ENCODE data around the gene C16orf54. TPM values are rescaled to one million over a fixed set of nuclear protein-coding genes. Genes with fewer than 3 reads are reported as not detected.
"Not testable (repeated sequence)": the region's sequence is repeated elsewhere in the genome, so short reads cannot be mapped to it uniquely, and the experiment has no call there.

Gene C16orf54
- total RNA-seq, 1 donor from 2014 or later = not detected

DNA sequence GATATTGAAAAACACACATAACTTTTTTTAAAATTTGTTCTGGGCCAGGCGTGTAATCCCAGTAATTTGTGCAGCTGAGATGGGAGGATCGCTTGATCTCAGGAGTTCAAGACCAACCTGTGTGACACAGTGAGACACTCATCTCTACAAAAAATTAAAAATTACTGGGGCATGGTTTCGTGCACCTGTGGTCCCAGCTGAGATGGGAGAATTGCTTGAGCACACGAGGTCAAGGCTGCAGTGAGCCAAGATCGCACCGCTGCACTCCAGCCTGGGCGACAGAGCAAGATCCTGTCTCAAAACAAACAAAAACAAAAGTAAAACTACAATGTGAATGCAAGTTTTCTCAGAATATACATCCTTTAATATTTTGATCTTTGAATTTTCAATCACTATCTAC is 15.1 kb downstream of the C16orf54 start:
- no peaks in the 10 kb centered on the region for H3K4me1 Mint-ChIP-seq (ENCODE audit: unreplicated experiment)
- TF ChIP-seq, protein P1, sequence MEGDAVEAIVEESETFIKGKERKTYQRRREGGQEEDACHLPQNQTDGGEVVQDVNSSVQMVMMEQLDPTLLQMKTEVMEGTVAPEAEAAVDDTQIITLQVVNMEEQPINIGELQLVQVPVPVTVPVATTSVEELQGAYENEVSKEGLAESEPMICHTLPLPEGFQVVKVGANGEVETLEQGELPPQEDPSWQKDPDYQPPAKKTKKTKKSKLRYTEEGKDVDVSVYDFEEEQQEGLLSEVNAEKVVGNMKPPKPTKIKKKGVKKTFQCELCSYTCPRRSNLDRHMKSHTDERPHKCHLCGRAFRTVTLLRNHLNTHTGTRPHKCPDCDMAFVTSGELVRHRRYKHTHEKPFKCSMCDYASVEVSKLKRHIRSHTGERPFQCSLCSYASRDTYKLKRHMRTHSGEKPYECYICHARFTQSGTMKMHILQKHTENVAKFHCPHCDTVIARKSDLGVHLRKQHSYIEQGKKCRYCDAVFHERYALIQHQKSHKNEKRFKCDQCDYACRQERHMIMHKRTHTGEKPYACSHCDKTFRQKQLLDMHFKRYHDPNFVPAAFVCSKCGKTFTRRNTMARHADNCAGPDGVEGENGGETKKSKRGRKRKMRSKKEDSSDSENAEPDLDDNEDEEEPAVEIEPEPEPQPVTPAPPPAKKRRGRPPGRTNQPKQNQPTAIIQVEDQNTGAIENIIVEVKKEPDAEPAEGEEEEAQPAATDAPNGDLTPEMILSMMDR (IDR thresholded peaks at IDR 0.05; ENCODE audit: unreplicated experiment) = no peak
- H3K27me3 Mint-ChIP-seq (ENCODE audit: unreplicated experiment) = peaks cover 2% of the 10 kb centered on the region
- H3K9me3 Mint-ChIP-seq (ENCODE audit: unreplicated experiment) = no peaks in the 10 kb centered on the region
- no peak overlapping the region for H3K27ac Mint-ChIP-seq (ENCODE audit: unreplicated experiment)
- H3K4me3 Mint-ChIP-seq (ENCODE audit: unreplicated experiment) = no peak overlapping the region
- no peak for DNase-seq (ENCODE audit: low spot score)
- peaks cover 9% of the 10 kb centered on the region for H3K36me3 Mint-ChIP-seq (ENCODE audit: low read depth, unreplicated experiment)

DNA sequence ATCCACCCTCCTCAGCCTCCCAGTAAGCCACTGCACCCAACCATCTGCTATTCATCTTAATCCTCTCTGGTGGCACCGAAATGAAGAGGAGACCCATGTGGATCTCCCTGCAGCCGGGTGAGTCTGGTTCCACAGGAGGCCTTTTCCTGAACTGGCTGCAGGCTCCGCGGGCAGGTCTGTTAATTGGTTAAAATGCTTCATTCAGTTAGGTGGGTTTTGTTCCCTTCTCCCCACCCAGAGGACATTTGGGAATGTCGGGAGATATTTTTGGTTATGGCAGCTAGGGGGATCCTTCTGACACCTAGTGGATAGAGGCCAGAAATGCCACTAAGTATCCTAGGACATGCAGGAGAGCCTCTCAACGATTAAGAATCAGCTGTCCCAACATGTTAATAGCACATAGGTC is 16.7 kb downstream of the C16orf54 start:
- Mint-ChIP-seq H3K9me3 (ENCODE audit: unreplicated experiment) (no peaks in the 10 kb centered on the region), H3K27ac (ENCODE audit: unreplicated experiment) (no peak overlapping the region), H3K4me1 (ENCODE audit: unreplicated experiment) (no peaks in the 10 kb centered on the region), H3K36me3 (ENCODE audit: low read depth, unreplicated experiment) (peaks cover 8% of the 10 kb centered on the region), H3K4me3 (ENCODE audit: unreplicated experiment) (no peak overlapping the region), H3K27me3 (ENCODE audit: unreplicated experiment) (peaks cover 2% of the 10 kb centered on the region)
- DNase-seq (ENCODE audit: low spot score) = peak; percentile 17
- TF ChIP-seq, protein P1 (IDR thresholded peaks at IDR 0.05; ENCODE audit: unreplicated experiment) = peak; percentile 59

DNA sequence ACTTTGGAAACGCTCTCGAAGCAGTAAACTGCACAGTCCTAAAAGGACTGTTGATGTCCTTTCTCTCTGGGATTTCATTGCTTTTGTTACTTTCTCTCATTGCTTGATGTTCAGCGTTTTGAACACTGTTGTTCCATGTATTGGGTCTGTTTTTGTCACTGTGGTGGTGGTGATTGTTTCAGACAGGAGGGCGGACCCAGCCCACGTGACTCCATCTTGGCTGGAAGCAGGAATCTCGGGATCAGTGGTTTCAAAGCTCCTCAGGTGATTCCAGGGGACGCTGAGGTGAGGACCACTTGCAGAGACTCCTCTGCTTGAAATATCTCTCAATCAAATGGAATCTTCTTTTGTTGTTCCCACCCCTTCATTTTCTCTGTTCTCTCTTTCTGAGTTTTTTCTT is 18.3 kb downstream of the C16orf54 start:
- Mint-ChIP-seq H3K9me3 (ENCODE audit: unreplicated experiment) (no peaks in the 10 kb centered on the region), H3K27ac (ENCODE audit: unreplicated experiment) (no peak overlapping the region), H3K36me3 (ENCODE audit: low read depth, unreplicated experiment) (peaks cover 8% of the 10 kb centered on the region), H3K4me3 (ENCODE audit: unreplicated experiment) (no peak overlapping the region), H3K27me3 (ENCODE audit: unreplicated experiment) (peaks cover 2% of the 10 kb centered on the region), H3K4me1 (ENCODE audit: unreplicated experiment) (no peaks in the 10 kb centered on the region)
- no peak for DNase-seq (ENCODE audit: low spot score)
- TF ChIP-seq, protein P1 (IDR thresholded peaks at IDR 0.05; ENCODE audit: unreplicated experiment) = no peak

DNA sequence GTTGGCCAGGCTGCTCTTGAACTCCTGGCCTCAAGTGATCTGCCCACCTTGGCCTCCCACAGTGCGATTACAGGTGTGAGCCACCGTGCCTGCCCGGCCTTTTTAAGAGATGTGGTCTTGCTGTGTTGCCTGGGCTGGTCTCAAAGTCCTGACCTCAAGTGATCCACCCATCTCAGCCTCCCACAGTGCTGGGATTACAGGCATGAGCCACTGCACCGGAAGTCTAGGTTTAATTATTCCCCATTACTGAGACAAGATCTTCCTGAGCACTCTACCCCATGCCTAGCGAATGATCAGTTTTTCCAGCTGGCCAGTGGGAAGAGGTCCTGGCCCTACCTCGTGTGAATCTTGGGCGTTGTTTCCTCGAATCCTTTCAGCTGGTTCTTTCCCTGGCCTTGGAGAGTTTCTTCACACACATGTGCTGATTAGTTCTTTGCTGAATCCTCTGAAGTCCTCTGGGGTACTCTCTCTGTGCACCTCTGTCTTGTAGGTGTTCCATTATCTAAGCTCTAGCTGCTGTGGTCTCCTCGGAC is 18.9 kb downstream of the C16orf54 start:
- TF ChIP-seq, protein P1 (IDR thresholded peaks at IDR 0.05; ENCODE audit: unreplicated experiment) = no peak
- H3K27ac Mint-ChIP-seq (ENCODE audit: unreplicated experiment) = no peak overlapping the region

DNA sequence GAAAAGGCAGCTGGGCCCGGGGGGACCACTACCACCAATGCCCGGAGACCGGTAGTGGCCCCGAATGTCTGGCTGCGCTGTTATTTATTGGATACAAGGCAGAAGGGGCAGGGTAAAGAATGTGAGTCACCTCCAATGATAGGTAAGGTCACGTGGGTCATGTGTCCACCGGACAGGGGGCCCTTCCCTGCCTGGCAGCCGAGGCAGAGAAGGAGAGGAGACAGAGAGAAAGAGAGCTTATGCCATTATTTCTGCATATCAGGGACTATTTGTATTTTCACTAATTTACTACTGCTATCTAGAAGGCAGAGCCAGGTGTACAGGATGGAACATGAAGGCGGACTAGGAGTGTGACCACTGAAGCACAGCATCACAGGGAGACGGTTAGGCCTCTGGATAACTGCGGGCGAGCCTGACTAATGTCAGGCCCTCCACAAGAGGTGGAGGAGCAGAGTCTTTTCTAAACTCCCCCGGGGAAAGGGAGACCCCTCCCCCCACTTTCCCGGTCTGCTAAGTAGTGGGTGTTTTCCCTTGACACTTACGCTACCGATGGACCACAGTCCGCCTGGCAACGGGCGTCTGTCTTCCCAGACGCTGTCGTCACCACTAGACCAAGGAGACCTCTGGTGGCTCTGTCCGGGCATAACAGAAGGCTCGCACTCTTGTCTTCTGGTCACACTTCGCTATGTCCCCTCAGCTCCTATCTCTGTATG is 24.5 kb downstream of the C16orf54 start:
- DNase-seq (ENCODE audit: low spot score) = peak; percentile 52
- H3K4me1 Mint-ChIP-seq (ENCODE audit: unreplicated experiment); H3K27me3 Mint-ChIP-seq (ENCODE audit: unreplicated experiment); H3K36me3 Mint-ChIP-seq (ENCODE audit: low read depth, unreplicated experiment); H3K27ac Mint-ChIP-seq (ENCODE audit: unreplicated experiment); H3K9me3 Mint-ChIP-seq (ENCODE audit: unreplicated experiment); H3K4me3 Mint-ChIP-seq (ENCODE audit: unreplicated experiment): not testable (repeated sequence)

More for the DNA sequence above, 18.9 kb downstream of the C16orf54 start:
- no peak for DNase-seq (ENCODE audit: low spot score)
- Mint-ChIP-seq H3K36me3 (ENCODE audit: low read depth, unreplicated experiment) (peaks cover 4% of the 10 kb centered on the region), H3K4me3 (ENCODE audit: unreplicated experiment) (no peak overlapping the region), H3K4me1 (ENCODE audit: unreplicated experiment) (no peaks in the 10 kb centered on the region), H3K27me3 (ENCODE audit: unreplicated experiment) (peaks cover 2% of the 10 kb centered on the region), H3K9me3 (ENCODE audit: unreplicated experiment) (no peaks in the 10 kb centered on the region)
